Osteoblast (primary cell): ENCODE data around the gene LMAN2. TPM values are rescaled to one million over a fixed set of nuclear protein-coding genes. Genes with fewer than 3 reads are reported as not detected.
"Not testable (repeated sequence)": the region's sequence is repeated elsewhere in the genome, so short reads cannot be mapped to it uniquely, and the experiment has no call there.

Source experiments
- DNase-seq: peaks from one replicate; pipeline ENCODE4 v3.0.0; 2011; ENCODE audit warnings: low spot score, mixed read lengths; ENCODE audit not compliant: insufficient read length; ENCODE audit errors: missing footprints
- H2AFZ ChIP-seq: 2 replicates; pipeline ENCODE4 v1.6.0; 2011; ENCODE audit warnings: mild to moderate bottlenecking, low read length
- H3K27ac ChIP-seq: 2 replicates; pipeline ENCODE4 v1.5.1; 2011; ENCODE audit warnings: mild to moderate bottlenecking, low read depth, low read length, moderate library complexity
- H3K27me3 ChIP-seq: 2 replicates; pipeline ENCODE4 v1.6.0; 2012; ENCODE audit warnings: mild to moderate bottlenecking, control low read depth, inconsistent platforms, low read length, moderate library complexity; ENCODE audit not compliant: insufficient read depth
- H3K36me3 ChIP-seq: 2 replicates; pipeline ENCODE4 v1.5.1; 2011; ENCODE audit warnings: mild to moderate bottlenecking, low read length, control low read depth, moderate library complexity; ENCODE audit not compliant: insufficient read depth
- H3K4me1 ChIP-seq: 2 replicates; pipeline ENCODE4 v1.5.1; 2011; ENCODE audit warnings: mild to moderate bottlenecking, low read length, control low read depth, moderate library complexity; ENCODE audit not compliant: insufficient read depth
- H3K4me2 ChIP-seq: 2 replicates; pipeline ENCODE4 v1.6.0; 2011; ENCODE audit warnings: mild to moderate bottlenecking, low read length; ENCODE audit not compliant: insufficient read depth
- H3K4me3 ChIP-seq: fragments of 200-600 bp; sonication (generic); 3 replicates; pipeline ENCODE4 v1.5.1; 2012; ENCODE audit warnings: mild to moderate bottlenecking, low read length, inconsistent platforms; ENCODE audit not compliant: insufficient read depth
- H3K79me2 ChIP-seq: 2 replicates; pipeline ENCODE4 v1.6.0; 2012; ENCODE audit warnings: mild to moderate bottlenecking, low read length, control low read depth, inconsistent platforms; ENCODE audit not compliant: insufficient read depth
- H3K9me3 ChIP-seq: 2 replicates; pipeline ENCODE4 v1.5.1; 2011; ENCODE audit warnings: low read depth, low read length, control low read depth
- H4K20me1 ChIP-seq: 2 replicates; pipeline ENCODE4 v1.6.0; 2012; ENCODE audit warnings: mild to moderate bottlenecking, low read length, control low read depth; ENCODE audit not compliant: insufficient read depth
- CTCF ChIP-seq: IDR thresholded peaks from 2 replicates; pipeline ENCODE4 v1.5.1; 2011; ENCODE audit warnings: mild to moderate bottlenecking, low read depth, low read length, moderate library complexity; ENCODE audit errors: extremely low read depth
- total RNA-seq: library from RNA; depleted of rRNA; stranded (reverse); fragments of >200 nt; gene quantifications from 2 replicates; pipeline ENCODE4 v1.2.3, GENCODE V29; 2012

LMAN2 gene
- total RNA-seq, 1 donor, result 356 TPM

- Histone ChIP-seq H3K36me3 (no peaks in the 10 kb centered on the region), H3K4me1 (peaks cover 7% of the 10 kb centered on the region), H3K9me3 (no peaks in the 10 kb centered on the region), H3K27ac (peak overlapping the region; percentile 28), H2AFZ (peak overlapping the region; percentile 50), H4K20me1 (no peaks in the 10 kb centered on the region), H3K4me3 (no peak overlapping the region), H3K27me3 (peaks cover 23% of the 10 kb centered on the region), H3K79me2 (no peaks in the 10 kb centered on the region), H3K4me2 (peak overlapping the region; percentile 36)
- peak; percentile 97 for DNase-seq
- TF ChIP-seq CTCF, result no peak
Measured at GRCh38 chr5:177378884-177379883, 27.7 kb upstream of the LMAN2 start.

- H4K20me1 ChIP-seq, result no peaks in the 10 kb centered on the region
- H3K4me2 ChIP-seq, result no peak overlapping the region
- H2AFZ ChIP-seq, result no peak overlapping the region
- H3K4me1 ChIP-seq, result peaks cover 7% of the 10 kb centered on the region
- H3K27ac ChIP-seq, result no peak overlapping the region
- no peak for DNase-seq
- no peaks in the 10 kb centered on the region for H3K36me3 ChIP-seq
- no peak for TF ChIP-seq CTCF
- no peaks in the 10 kb centered on the region for H3K9me3 ChIP-seq
- H3K4me3 ChIP-seq, result no peak overlapping the region
- no peaks in the 10 kb centered on the region for H3K79me2 ChIP-seq
- peaks cover 12% of the 10 kb centered on the region for H3K27me3 ChIP-seq
Measured at GRCh38 chr5:177377851-177378776, 26.6 kb upstream of the LMAN2 start.

- DNase-seq, result no peak
- Histone ChIP-seq H3K27me3 (peaks cover 6% of the 10 kb centered on the region), H3K79me2 (no peaks in the 10 kb centered on the region), H3K4me1 (peaks cover 11% of the 10 kb centered on the region), H4K20me1 (no peaks in the 10 kb centered on the region), H3K36me3 (no peaks in the 10 kb centered on the region), H3K4me3 (no peak overlapping the region), H3K9me3 (no peaks in the 10 kb centered on the region), H3K27ac (no peak overlapping the region), H3K4me2 (no peak overlapping the region), H2AFZ (no peak overlapping the region)
- TF ChIP-seq CTCF, result no peak
Measured at GRCh38 chr5:177376107-177376506, 24.6 kb upstream of the LMAN2 start.

DNA sequence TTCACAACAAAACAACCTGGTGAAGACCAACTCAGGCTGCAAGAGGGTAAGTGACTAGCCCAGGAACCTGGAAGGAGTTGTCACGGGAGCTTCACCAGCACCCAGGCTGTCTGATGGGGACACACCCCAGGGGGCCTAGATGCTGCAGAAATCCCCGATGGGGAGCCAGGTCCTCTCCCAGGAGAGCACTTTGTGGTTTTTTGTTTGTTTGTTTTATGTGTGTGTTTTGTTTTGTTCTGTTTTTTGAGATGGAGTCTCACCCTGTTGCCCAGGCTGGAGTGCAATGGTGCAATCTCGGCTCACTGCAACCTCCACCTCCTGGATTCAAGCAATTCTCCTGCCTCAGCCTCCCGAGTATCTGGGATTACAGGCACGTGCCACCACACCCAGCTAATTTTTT lies 24.0 kb upstream of the LMAN2 start:
- H3K79me2 ChIP-seq, H3K36me3 ChIP-seq, DNase-seq: not testable (repeated sequence)

More for the DNA sequence above, 24.0 kb upstream of the LMAN2 start:
- H3K4me1 ChIP-seq, result peaks cover 11% of the 10 kb centered on the region
- not testable (repeated sequence) for H3K27me3 ChIP-seq, H3K4me3 ChIP-seq, H4K20me1 ChIP-seq, H3K4me2 ChIP-seq, H2AFZ ChIP-seq, H3K9me3 ChIP-seq, H3K27ac ChIP-seq
